Subcutaneous abdominal adipose tissue (tissue), 5 donors: ENCODE results near the gene QRICH2.
"Not testable (repeated sequence)": the region's sequence is repeated elsewhere in the genome, so short reads cannot be mapped to it uniquely, and the experiment has no call there.

Experiments
- H3K27ac ChIP-seq: one replicate; pipeline ENCODE4 v1.7.0; 2013; ENCODE audit warnings: low read depth, mild to moderate bottlenecking, inconsistent platforms, low read length, moderate library complexity
- H3K27me3 ChIP-seq, 5 donors: one replicate each; pipeline ENCODE4 v1.7.0; 2013; ENCODE audit warnings: low read length in 5 of 5, inconsistent platforms in 1 of 5; ENCODE audit not compliant: control insufficient read depth in 5 of 5, insufficient read depth in 4 of 5
- H3K36me3 ChIP-seq, 5 donors: one replicate each; pipeline ENCODE4 v1.7.0; 2013; ENCODE audit warnings: low read length in 5 of 5; ENCODE audit not compliant: control insufficient read depth in 5 of 5, insufficient read depth in 5 of 5
- H3K4me1 ChIP-seq, 5 donors: one replicate each; pipeline ENCODE4 v1.7.0; 2013; ENCODE audit warnings: low read length in 5 of 5, mild to moderate bottlenecking in 3 of 5, moderate library complexity in 1 of 5; ENCODE audit not compliant: control insufficient read depth in 5 of 5, insufficient read depth in 5 of 5
- H3K4me3 ChIP-seq, 5 donors: one replicate each; pipeline ENCODE4 v1.7.0; 2013; ENCODE audit warnings: low read length in 5 of 5, low read depth in 1 of 5
- H3K9ac ChIP-seq, 5 donors: one replicate each; pipeline ENCODE4 v1.7.0; 2013; ENCODE audit warnings: low read length in 5 of 5, mild to moderate bottlenecking in 4 of 5, moderate library complexity in 3 of 5
- H3K9me3 ChIP-seq, 5 donors: one replicate each; pipeline ENCODE4 v1.7.0; 2013; ENCODE audit warnings: low read length in 5 of 5; ENCODE audit not compliant: control insufficient read depth in 5 of 5
- donor health status: healthy.
- donor health status: healthy.
- donor health status: healthy.
- donor health status: healthy.
- donor health status: healthy.

The QRICH2 gene

DNA sequence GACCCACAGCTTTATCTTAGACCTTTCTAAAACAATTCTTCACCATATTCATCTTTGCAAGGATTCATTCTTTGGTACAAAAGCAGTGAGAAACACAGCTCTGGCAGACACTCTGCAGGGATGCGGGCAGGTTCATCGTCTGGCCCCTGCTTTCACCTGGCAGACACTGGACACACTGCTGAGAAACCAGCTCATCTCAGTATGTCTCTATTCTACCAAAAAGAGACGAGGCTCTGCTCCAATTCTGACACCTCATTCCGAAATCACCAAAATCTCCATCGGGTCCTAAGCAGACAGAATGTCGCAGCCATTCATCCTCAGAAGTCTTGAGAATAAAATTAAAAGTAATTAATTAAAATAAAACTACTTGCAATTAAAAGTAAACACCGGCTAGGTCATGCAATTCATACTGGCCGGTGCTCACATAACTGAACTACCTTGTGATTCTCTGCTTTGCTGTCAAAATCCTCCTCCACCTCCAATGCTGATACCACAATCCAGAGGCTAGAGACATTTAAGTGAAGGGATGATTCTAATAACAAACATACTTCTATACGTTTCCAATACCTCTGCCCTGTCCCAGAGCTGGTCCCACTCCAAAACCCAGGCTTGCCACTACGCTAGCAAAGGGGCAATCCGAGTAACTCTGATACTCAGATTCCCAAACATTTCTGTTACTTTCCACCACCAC lies 69.1 kb downstream of the QRICH2 start:
- Histone ChIP-seq H3K4me3 (peak overlapping the region in 2 of 5 donors; percentile 35 to 57), H3K9me3 (no peaks in the 10 kb centered on the region), H3K27ac (no peak overlapping the region), H3K27me3 (no peaks in the 10 kb centered on the region), H3K4me1 (peaks cover 5 to 49% (median 39%) of the 10 kb centered on the region in 5 donors), H3K9ac (no peak overlapping the region), H3K36me3 (no peaks in the 10 kb centered on the region)

DNA sequence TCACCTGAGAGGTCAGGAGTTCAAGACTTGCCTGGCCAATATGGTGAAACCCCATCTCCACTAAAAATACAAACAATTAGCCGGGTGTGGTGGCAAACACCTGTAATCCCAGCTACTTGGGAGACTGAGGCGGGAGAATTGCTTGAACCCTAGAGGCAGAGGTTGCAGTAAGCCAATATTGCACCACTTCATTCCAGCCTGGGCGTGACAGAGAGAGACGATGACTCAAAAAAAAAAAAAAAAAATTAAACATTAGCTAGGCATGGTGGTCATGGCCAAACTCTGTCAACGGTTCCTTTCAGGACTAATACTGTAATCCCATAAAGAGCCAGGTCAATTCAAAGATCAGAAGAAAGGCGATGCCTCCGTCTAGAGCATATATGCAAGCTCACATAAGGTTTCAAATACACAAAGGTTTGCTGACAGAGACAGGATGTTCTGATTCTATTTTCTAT lies 70.2 kb downstream of the QRICH2 start:
- Histone ChIP-seq H3K9me3 (no peaks in the 10 kb centered on the region), H3K27me3 (no peaks in the 10 kb centered on the region), H3K36me3 (no peaks in the 10 kb centered on the region), H3K4me3 (no peak overlapping the region), H3K4me1 (peaks cover 0 to 38% (median 28%) of the 10 kb centered on the region in 5 donors), H3K27ac (no peak overlapping the region), H3K9ac (no peak overlapping the region)

DNA sequence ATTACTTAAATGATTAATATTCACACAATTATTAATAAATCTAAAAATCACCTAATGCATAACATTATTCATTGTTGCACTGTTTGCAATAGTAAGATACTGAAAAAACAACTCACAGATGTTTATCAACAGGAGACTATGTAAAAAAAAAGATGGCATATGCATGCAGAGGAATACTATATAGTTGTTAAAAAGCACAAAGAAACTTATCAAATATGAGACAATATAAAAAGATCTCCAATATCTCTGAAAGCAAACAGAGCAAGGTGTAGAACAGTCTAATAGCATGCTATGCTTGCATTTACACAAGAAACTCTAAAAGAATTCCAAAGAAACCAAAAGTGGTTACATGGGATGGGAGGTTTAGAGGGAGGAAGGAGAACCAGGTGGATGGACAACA lies 71.5 kb downstream of the QRICH2 start:
- Histone ChIP-seq H3K9ac (no peak overlapping the region), H3K36me3 (no peaks in the 10 kb centered on the region), H3K4me3 (no peak overlapping the region), H3K27me3 (no peaks in the 10 kb centered on the region), H3K9me3 (no peaks in the 10 kb centered on the region), H3K27ac (no peak overlapping the region), H3K4me1 (peaks cover 0 to 25% (median 17%) of the 10 kb centered on the region in 5 donors)

DNA sequence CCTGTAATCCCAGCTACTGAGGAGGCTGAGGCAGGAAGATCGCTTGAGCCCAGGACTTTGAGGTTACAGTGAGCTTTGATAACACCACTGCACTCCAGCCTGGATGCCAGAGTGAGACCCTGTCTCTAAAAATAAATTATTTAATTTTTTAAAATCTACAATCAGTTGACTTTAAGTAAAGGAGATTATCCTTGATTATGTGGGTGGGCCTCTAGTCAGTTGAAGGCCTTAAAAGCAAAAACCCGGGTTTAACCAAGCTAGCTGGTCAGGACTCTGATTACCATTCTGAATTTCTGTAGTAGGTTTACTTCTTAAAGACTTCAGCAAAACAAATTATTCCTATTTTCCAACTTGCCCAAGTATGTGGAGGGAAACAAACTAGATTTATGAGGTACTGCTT lies 72.2 kb downstream of the QRICH2 start:
- Histone ChIP-seq H3K4me3 (no peak overlapping the region), H3K4me1 (peaks cover 0 to 18% (median 10%) of the 10 kb centered on the region in 5 donors), H3K36me3 (no peaks in the 10 kb centered on the region), H3K27ac (no peak overlapping the region), H3K9me3 (no peaks in the 10 kb centered on the region), H3K27me3 (no peaks in the 10 kb centered on the region), H3K9ac (no peak overlapping the region)

- Histone ChIP-seq H3K27ac (no peak overlapping the region), H3K4me1 (peaks cover 0 to 10% (median 0%) of the 10 kb centered on the region in 5 donors), H3K36me3 (no peaks in the 10 kb centered on the region), H3K9me3 (no peaks in the 10 kb centered on the region), H3K4me3 (no peak overlapping the region), H3K9ac (no peak overlapping the region), H3K27me3 (no peaks in the 10 kb centered on the region)
Measured at GRCh38 chr17:76234354-76234679, 73.8 kb downstream of the QRICH2 start.

DNA sequence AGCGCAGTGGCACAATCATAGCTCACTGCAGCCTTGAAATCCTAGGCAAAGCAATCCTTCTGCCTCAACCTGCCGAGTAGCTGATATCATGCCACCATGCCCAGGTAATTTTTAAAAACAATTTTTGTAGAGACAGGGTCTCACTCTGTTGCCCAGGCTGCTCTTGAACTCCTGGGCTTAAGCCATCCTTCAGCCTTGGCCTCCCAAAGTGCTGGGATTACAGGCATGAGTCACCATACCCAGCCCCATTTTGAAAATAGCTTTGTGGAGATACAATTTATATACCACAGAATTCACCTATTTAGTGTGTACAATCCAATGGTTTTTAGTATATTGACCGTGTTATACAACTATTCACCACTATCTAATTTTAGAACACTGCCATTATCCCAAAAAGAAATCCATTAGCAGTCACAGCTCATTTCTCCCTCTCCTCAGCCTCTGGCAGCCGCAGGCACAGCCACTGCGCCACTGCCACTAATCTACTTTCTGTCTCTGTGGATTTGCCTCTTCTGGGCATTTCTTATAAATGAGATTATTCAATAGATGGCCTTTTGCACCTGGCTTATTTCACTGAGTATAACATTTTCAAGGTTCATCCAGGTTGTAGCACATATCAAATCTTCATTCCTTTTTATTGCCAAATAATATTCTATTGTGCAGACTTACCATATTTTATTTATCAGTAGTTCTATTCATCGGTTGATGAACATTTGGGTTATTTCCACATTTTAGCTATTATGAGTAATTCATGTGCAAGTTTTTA lies 74.3 kb downstream of the QRICH2 start:
- H3K4me3 ChIP-seq = no peak overlapping the region
- no peaks in the 10 kb centered on the region for H3K9me3 ChIP-seq
- H3K36me3 ChIP-seq = no peaks in the 10 kb centered on the region
- no peaks in the 10 kb centered on the region for H3K27me3 ChIP-seq
- no peak overlapping the region for H3K9ac ChIP-seq
- no peak overlapping the region for H3K27ac ChIP-seq
- peaks cover 0 to 5% (median 0%) of the 10 kb centered on the region in 5 donors for H3K4me1 ChIP-seq

GRCh38 chr17:76232342-76232741 lies 75.7 kb downstream of the QRICH2 start:
- Histone ChIP-seq H3K9me3 (no peaks in the 10 kb centered on the region), H3K9ac (no peak overlapping the region), H3K36me3 (no peaks in the 10 kb centered on the region), H3K4me1 (no peaks in the 10 kb centered on the region), H3K27me3 (no peaks in the 10 kb centered on the region), H3K4me3 (no peak overlapping the region), H3K27ac (no peak overlapping the region)

- peaks cover 0 to 13% (median 0%) of the 10 kb centered on the region in 5 donors for H3K4me1 ChIP-seq
- H3K4me3 ChIP-seq, H3K27ac ChIP-seq, H3K9me3 ChIP-seq, H3K9ac ChIP-seq, H3K27me3 ChIP-seq, H3K36me3 ChIP-seq: not testable (repeated sequence)
Measured at GRCh38 chr17:76226749-76227148, 81.3 kb downstream of the QRICH2 start.

DNA sequence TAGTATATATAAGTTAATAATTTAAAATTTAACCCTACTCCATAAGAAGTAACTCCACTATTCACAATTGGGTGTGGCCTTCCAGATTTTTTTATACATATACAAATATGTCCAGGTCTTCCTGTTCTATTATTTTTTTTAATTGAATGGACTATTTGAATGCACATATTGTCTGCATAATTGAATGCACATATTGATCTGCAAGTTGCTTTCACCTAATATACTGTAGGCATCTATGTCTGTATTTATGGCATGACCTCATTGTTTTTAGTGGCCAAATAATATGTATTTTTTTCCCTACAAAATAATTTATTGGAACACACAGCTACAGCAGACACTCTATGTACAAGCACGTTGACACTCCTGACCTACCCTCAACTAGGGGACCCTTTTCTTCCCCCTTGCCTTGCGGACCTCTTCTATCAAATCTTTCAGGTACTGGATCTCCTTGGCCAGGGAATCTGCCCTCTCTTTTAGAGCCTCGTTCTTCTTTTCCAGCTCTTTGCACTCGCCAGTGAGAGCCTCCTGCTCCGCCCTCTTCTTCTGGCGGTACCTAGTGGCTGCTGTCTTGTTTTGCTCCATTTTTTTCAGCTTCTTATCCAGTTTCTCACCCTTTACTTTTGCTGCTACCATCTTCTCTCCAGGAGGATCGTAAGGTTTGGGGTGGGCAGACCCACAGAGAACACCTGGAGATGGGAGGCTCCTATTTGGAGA lies 82.5 kb downstream of the QRICH2 start:
- H3K4me3 ChIP-seq, H3K9ac ChIP-seq, H3K27ac ChIP-seq, H3K36me3 ChIP-seq, H3K27me3 ChIP-seq, H3K9me3 ChIP-seq: not testable (repeated sequence)
- H3K4me1 ChIP-seq = peaks cover 0 to 13% (median 0%) of the 10 kb centered on the region in 5 donors
